K562 (cell line): ENCODE results near the gene REEP2. TPM values are rescaled to one million over a fixed set of nuclear protein-coding genes. Genes with fewer than 3 reads are reported as not detected.
A peak's percentile ranks its signal among the peaks of the same experiment; 100 is the strongest.

Experiments
- ARID1B ChIP-seq: fragments of 450-650 bp; IDR thresholded peaks from 2 replicates; pipeline ENCODE4 v1.6.1; 2016; ENCODE audit warnings: antibody characterized with exemption, mild to moderate bottlenecking, inconsistent platforms
- C11orf30 ChIP-seq: fragments of 450-650 bp; IDR thresholded peaks from 2 replicates; pipeline ENCODE4 v1.6.1; 2016; ENCODE audit warnings: low read depth, mild to moderate bottlenecking
- CBFA2T3 ChIP-seq: fragments of 450-650 bp; IDR thresholded peaks from 2 replicates; pipeline ENCODE4 v1.6.1; 2017
- CCNT2 ChIP-seq: IDR thresholded peaks from 2 replicates; pipeline ENCODE4 v1.6.1; 2011; ENCODE audit warnings: borderline replicate concordance, low read depth, mild to moderate bottlenecking, moderate library complexity, mixed read lengths, low read length; ENCODE audit not compliant: insufficient read length; ENCODE audit errors: extremely low read depth
- CEBPB ChIP-seq: fragments of 450-650 bp; IDR thresholded peaks from 2 replicates; pipeline ENCODE4 v1.6.1; 2016; ENCODE audit warnings: missing genetic modification characterization, missing compliant biosample characterization
- CEBPG ChIP-seq, 3 experiments: fragments of 200-800 bp in 1 of 3; sonication (Bioruptor generic) in 1 of 3; sonication (generic) in 1 of 3; formaldehyde crosslinking in 1 of 3; IDR thresholded peaks in 2 of 3; conservative IDR thresholded peaks in 1 of 3; 2 replicates each; pipeline versions ENCODE4 v1.6.1 to v1.8.0; 2016 to 2022; ENCODE audit warnings: missing compliant biosample characterization in 2 of 3, missing genetic modification characterization in 2 of 3, mild to moderate bottlenecking in 1 of 3, missing genetic modification reagents in 1 of 3
- CSDE1 ChIP-seq, 2 experiments: fragments of 450-650 bp; IDR thresholded peaks; 2 replicates each; pipeline ENCODE4 v1.6.1; 2016; ENCODE audit warnings: mild to moderate bottlenecking in 1 of 2
- E2F1 ChIP-seq: sonication (generic); formaldehyde crosslinking; IDR thresholded peaks from 2 replicates; pipeline ENCODE4 v1.8.1; 2023; ENCODE audit warnings: mild to moderate bottlenecking, missing genetic modification reagents, moderate library complexity
- MBD2 ChIP-seq: sonication (generic); IDR thresholded peaks from 2 replicates; pipeline ENCODE4 v1.6.1; 2016; ENCODE audit warnings: low read depth, borderline replicate concordance
- MCM7 ChIP-seq, 2 experiments: fragments of 450-650 bp; IDR thresholded peaks; 2 replicates each; pipeline ENCODE4 v1.6.1; 2016 to 2018
- NR2F6 ChIP-seq: fragments of 450-650 bp; formaldehyde crosslinking; IDR thresholded peaks from 2 replicates; pipeline ENCODE4 v1.4.0; 2020; ENCODE audit warnings: mild to moderate bottlenecking
- PHF20 ChIP-seq: fragments of 450-650 bp; IDR thresholded peaks from 2 replicates; pipeline ENCODE4 v1.6.1; 2018; ENCODE audit not compliant: partially characterized antibody
- PTRF ChIP-seq: fragments of 450-650 bp; IDR thresholded peaks from 2 replicates; pipeline ENCODE4 v1.6.1; 2016; ENCODE audit warnings: mild to moderate bottlenecking, missing genetic modification characterization, missing compliant biosample characterization
- RBM14 ChIP-seq: fragments of 200-400 bp; formaldehyde crosslinking; IDR thresholded peaks from 2 replicates; pipeline ENCODE4 v1.6.1; 2018; ENCODE audit warnings: low read depth, mild to moderate bottlenecking, low read length, moderate library complexity, borderline replicate concordance; ENCODE audit not compliant: insufficient read depth
- SRSF3 ChIP-seq: fragments of 200-400 bp; formaldehyde crosslinking; IDR thresholded peaks from 2 replicates; pipeline ENCODE4 v1.6.1; 2016; ENCODE audit warnings: mild to moderate bottlenecking, low read length, moderate library complexity; ENCODE audit not compliant: insufficient read depth
- TAL1 ChIP-seq: fragments of 450-650 bp; IDR thresholded peaks from 2 replicates; pipeline ENCODE4 v1.6.1; 2016; ENCODE audit warnings: mild to moderate bottlenecking
- U2AF1 ChIP-seq: fragments of 200-400 bp; formaldehyde crosslinking; optimal IDR thresholded peaks from 2 replicates; pipeline ENCODE3; 2017; ENCODE audit warnings: mild to moderate bottlenecking, low read depth, low read length, moderate library complexity
- USF2 ChIP-seq: sonication (generic); formaldehyde crosslinking; IDR thresholded peaks from 2 replicates; pipeline ENCODE4 v1.5.0; 2020; ENCODE audit warnings: missing genetic modification reagents
- ZC3H8 ChIP-seq: fragments of 450-650 bp; IDR thresholded peaks from 2 replicates; pipeline ENCODE4 v1.6.1; 2017
- ZEB2 ChIP-seq: fragments of 450-650 bp; IDR thresholded peaks from 2 replicates; pipeline ENCODE4 v1.6.1; 2016
- ZKSCAN1 ChIP-seq: fragments of 150-350 bp; IDR thresholded peaks from 2 replicates; pipeline ENCODE4 v1.6.1; 2016; ENCODE audit warnings: low read depth, low read length
- ZNF311 ChIP-seq: fragments of 250-450 bp; sonication (Bioruptor Pico); IDR thresholded peaks from 2 replicates; pipeline ENCODE4 v1.4.0; 2020; ENCODE audit warnings: mild to moderate bottlenecking, moderate library complexity
- ZNF584 ChIP-seq: fragments of 200-800 bp; sonication (Bioruptor generic); IDR thresholded peaks from 2 replicates; pipeline ENCODE4 v1.6.1; 2016; ENCODE audit warnings: low read depth, mild to moderate bottlenecking, missing genetic modification characterization, missing compliant biosample characterization
- polyA plus RNA-seq, 8 experiments: library from polyadenylated mRNA; depleted of rRNA in 4 of 8; stranded (reverse) in 5 of 8; unstranded in 3 of 8; fragments of >200 nt; fragmentation: Nextera tagmentation in 2 of 8; fragmentation: Illumina TruSeq in 1 of 8; extraction: Ambion mirVana in 2 of 8; extraction: Trizol in 1 of 8; gene quantifications; 2 replicates each; pipeline versions ENCODE4 v1.2.1 to v1.2.3, GENCODE V29; 2011 to 2014; ENCODE audit warnings: inconsistent platforms in 1 of 8, missing spikeins in 1 of 8
- total RNA-seq, 7 experiments: library from RNA; depleted of rRNA in 6 of 7; stranded (reverse); fragments of >200 nt in 6 of 7; fragmentation: Illumina TruSeq in 2 of 7; extraction: Trizol in 2 of 7; gene quantifications; 2 replicates each; pipeline versions ENCODE4 v1.2.1 to v1.2.3, GENCODE V29; 2011 to 2021; ENCODE audit warnings: low replicate concordance in 1 of 7
- TF ChIP-seq, protein P1 (sequence below): fragments of 150-350 bp; IDR thresholded peaks from 2 replicates; pipeline ENCODE4 v1.6.1; 2014; ENCODE audit warnings: low read depth, mild to moderate bottlenecking, low read length, borderline replicate concordance

The REEP2 gene
- total and polyA plus RNA-seq, 9 of the 15 experiments (the other 6 are each of a cell fraction or from before 2014, with no cell fraction given): 0.03 to 1.1 (median 0.12) TPM; not detected in 1

DNA sequence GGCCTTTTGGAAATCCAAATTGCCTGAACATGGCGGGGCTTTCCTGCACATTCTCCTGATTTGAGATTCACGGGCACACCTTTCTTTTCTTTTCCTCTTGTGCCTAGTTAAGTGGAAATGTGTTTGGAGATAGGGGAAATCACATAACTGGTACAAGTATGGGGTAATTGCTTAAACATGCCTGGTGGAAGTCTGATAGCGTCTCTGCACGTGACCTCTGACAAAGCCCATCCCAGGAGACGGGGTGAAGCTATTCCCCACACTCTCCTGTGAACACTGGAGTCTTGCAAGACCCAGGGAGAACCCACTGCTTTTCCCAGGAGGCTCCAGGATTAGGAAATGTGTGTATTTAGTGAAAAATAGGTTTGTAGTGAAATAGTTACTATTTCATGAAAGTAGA, 2.9 kb upstream of the REEP2 start (continued):
- TF ChIP-seq CEBPG (CRISPR knock-in tag; IDR thresholded peaks at IDR 0.05) (no peak), CEBPG (tag; conservative IDR thresholded peaks at IDR 0.05 in 1 of 2, IDR thresholded peaks at IDR 0.05 in 1 of 2) (no peak), ZNF584 (CRISPR knock-in tag) (no peak), C11orf30 (no peak), PHF20 (no peak), E2F1 (CRISPR knock-in tag) (no peak), CSDE1 (IDR thresholded peaks at IDR 0.05) (no peak), ZEB2 (no peak), ZC3H8 (no peak), RBM14 (no peak), MCM7 (IDR thresholded peaks at IDR 0.05) (no peak), CCNT2 (no peak), NR2F6 (CRISPR knock-in tag) (no peak), CEBPB (0 out of 2 replicates have a peak, but pooled peaks have one; percentile 41), ARID1B (0 out of 2 replicates have a peak, but pooled peaks have one; percentile 39), ZNF311 (CRISPR knock-in tag) (no peak), TAL1 (peak; percentile 32; the same call in 1 of the 2 replicates), ZKSCAN1 (no peak), SRSF3 (no peak), MBD2 (no peak), PTRF (tag) (no peak), U2AF1 (no peak), CBFA2T3 (peak; percentile 67), USF2 (peak; percentile 59)
- TF ChIP-seq, protein P1, sequence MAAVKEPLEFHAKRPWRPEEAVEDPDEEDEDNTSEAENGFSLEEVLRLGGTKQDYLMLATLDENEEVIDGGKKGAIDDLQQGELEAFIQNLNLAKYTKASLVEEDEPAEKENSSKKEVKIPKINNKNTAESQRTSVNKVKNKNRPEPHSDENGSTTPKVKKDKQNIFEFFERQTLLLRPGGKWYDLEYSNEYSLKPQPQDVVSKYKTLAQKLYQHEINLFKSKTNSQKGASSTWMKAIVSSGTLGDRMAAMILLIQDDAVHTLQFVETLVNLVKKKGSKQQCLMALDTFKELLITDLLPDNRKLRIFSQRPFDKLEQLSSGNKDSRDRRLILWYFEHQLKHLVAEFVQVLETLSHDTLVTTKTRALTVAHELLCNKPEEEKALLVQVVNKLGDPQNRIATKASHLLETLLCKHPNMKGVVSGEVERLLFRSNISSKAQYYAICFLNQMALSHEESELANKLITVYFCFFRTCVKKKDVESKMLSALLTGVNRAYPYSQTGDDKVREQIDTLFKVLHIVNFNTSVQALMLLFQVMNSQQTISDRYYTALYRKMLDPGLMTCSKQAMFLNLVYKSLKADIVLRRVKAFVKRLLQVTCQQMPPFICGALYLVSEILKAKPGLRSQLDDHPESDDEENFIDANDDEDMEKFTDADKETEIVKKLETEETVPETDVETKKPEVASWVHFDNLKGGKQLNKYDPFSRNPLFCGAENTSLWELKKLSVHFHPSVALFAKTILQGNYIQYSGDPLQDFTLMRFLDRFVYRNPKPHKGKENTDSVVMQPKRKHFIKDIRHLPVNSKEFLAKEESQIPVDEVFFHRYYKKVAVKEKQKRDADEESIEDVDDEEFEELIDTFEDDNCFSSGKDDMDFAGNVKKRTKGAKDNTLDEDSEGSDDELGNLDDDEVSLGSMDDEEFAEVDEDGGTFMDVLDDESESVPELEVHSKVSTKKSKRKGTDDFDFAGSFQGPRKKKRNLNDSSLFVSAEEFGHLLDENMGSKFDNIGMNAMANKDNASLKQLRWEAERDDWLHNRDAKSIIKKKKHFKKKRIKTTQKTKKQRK: no peak
